22Rv1 (cell line): ENCODE data around the gene ELMOD3.

Source experiments
- H3K27ac ChIP-seq: fragments of 450-650 bp; 2 replicates; pipeline ENCODE4 v1.5.1; 2017
- ZFX ChIP-seq: fragments of 450-650 bp; IDR thresholded peaks from 2 replicates; pipeline ENCODE4 v1.6.1; 2017; ENCODE audit warnings: antibody characterized with exemption, borderline replicate concordance
- TF ChIP-seq, protein P1 (sequence below): fragments of 450-650 bp; IDR thresholded peaks from 2 replicates; pipeline ENCODE4 v1.5.1; 2017; ENCODE audit warnings: mild to moderate bottlenecking

The ELMOD3 gene

DNA sequence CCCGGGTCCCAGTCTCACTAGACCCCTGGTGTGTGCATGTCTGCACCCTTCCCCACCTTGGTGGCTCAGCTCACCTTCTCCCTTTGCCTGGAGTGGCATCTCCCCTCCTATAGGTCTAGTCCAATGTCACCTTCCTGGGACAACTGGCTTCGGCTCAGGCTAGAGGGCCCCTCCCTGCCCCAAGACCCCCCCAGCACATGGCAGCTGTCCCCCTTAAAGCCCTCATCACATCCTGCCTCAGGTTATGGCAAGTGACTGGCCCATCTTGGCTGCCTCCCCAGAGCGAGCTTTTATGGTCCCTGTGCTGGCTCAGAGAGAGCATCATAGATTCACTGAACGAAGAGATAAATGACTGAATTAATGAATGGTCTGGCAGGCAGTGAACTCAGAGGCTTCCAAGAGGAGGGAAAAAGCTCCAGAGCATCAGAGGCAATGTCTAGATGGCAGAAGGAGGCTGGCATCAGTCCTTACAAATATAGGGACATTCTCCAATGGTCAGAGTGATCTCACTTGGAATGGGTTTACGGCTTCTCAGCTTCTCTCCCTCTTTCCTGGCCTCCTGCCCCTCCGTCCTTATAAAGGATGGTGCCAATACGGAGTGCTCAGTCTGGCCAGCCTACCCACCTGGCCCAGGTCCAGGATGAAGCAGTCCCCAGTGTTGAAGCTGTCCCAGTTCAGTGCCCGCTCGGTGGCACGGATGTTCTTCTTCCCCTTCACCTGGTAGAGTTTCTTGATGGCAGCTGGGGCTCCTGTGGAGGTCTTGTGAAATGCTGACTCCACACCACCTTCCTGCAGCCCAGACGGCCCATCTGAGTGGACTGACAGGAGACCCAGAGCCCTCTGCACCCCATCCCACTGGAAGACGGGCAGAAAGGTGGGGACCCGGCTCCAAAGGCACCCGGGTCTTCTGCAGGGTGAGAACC lies 46.2 kb downstream of the ELMOD3 start:
- TF ChIP-seq, protein P1, sequence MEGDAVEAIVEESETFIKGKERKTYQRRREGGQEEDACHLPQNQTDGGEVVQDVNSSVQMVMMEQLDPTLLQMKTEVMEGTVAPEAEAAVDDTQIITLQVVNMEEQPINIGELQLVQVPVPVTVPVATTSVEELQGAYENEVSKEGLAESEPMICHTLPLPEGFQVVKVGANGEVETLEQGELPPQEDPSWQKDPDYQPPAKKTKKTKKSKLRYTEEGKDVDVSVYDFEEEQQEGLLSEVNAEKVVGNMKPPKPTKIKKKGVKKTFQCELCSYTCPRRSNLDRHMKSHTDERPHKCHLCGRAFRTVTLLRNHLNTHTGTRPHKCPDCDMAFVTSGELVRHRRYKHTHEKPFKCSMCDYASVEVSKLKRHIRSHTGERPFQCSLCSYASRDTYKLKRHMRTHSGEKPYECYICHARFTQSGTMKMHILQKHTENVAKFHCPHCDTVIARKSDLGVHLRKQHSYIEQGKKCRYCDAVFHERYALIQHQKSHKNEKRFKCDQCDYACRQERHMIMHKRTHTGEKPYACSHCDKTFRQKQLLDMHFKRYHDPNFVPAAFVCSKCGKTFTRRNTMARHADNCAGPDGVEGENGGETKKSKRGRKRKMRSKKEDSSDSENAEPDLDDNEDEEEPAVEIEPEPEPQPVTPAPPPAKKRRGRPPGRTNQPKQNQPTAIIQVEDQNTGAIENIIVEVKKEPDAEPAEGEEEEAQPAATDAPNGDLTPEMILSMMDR = no peak
- no peak for TF ChIP-seq ZFX
- no peak overlapping the region for H3K27ac ChIP-seq

DNA sequence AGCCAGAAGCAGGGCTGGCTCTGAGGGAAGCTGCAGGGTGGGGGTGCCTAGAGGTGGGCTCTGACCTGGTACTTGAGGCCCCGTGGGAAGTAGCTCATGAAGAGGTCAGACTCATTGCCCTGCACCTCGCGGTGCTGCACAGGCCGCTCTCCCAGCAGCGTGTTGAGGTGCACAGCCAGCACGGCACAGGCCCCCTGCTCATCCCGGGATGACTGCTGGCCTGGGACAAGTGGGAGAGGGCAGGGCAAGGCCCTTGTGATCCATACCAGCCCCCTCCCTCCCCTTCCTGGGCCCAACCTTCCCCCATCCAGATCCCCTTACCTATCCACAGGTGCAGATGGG lies 46.9 kb downstream of the ELMOD3 start:
- no peak overlapping the region for H3K27ac ChIP-seq
- TF ChIP-seq, protein P1 = no peak
- no peak for TF ChIP-seq ZFX

DNA sequence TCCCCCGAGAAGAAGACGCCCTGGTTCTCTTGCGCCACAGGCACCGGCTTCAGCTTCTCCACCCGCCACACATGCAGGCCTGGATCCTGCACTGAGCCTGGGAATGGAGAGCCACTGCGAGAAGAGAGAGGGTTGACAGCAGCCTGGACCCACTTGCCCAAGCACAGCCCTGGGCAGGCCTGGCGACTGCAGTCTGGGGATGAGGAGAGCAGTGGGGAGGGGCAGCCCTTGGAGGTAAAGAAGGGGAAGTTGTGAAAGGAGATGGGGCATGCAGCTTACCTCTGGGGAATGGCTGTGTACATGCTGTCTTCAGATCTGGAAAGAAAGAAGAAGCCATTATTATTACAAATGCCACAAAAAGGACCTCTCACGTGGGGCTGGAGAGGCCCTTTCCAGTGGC lies 47.3 kb downstream of the ELMOD3 start:
- no peak for TF ChIP-seq ZFX
- TF ChIP-seq, protein P1 = no peak

GRCh38 chr2:85405201-85406059 lies 50.9 kb downstream of the ELMOD3 start:
- TF ChIP-seq, protein P1 = no peak
- no peak for TF ChIP-seq ZFX
- H3K27ac ChIP-seq = no peak overlapping the region

More for the DNA sequence above, 47.3 kb downstream of the ELMOD3 start:
- H3K27ac ChIP-seq = no peak overlapping the region

GRCh38 chr2:85409845-85410583 lies 55.4 kb downstream of the ELMOD3 start, which contains the start of gene CAPG:
CAPG (minus strand) TSS chr2:85410366; CDS start chr2:85402145, 8,221 bp downstream.
- no peak within 1 kb of the TSS for H3K27ac ChIP-seq

DNA sequence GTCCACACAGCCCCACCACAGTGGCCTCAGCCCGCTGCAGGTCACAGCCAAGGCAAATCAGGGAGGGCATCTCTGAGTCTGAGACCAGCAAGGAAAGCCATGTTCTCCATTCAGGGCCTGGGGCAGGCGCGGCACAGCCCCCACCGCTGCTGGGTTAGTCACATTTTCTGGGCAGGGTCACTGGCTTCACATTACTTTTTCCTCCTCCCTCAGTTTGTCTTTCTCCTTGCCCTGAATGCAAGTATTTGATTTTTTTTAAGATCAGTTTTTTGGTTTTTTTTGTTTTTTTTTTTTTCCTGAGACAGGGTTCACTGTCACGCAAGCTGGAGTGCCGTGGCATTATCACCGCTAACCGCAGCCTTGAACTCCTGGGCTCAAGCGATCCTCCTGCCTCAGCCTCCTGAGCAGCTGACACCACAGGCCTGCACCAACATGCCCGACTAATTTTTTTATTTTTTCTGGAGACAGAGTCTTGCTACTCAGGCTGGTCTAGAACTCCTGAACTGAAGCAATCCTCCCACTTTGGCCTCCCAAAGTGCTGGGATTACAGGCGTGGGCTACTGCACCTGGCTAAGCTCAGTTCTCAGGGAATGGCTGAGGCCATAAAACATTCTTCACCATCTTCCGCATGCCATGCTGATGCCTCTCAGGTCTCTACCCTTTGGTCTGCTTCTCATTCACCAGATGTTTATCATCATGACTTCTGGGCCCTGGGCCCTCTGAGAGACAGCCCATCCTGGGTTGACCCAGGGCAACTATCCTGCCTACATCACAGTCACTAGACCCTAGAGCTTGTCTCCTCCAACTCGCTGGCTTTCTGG lies 56.2 kb downstream of the ELMOD3 start:
- TF ChIP-seq ZFX = no peak
- TF ChIP-seq, protein P1 = no peak
- no peak overlapping the region for H3K27ac ChIP-seq

More at GRCh38 chr2:85409845-85410583, 55.4 kb downstream of the ELMOD3 start, which contains the start of gene CAPG:
- TF ChIP-seq, protein P1 = no peak
- no peak for TF ChIP-seq ZFX
